ENCODE data around the gene CAMK1G.

Gene CAMK1G

DNA sequence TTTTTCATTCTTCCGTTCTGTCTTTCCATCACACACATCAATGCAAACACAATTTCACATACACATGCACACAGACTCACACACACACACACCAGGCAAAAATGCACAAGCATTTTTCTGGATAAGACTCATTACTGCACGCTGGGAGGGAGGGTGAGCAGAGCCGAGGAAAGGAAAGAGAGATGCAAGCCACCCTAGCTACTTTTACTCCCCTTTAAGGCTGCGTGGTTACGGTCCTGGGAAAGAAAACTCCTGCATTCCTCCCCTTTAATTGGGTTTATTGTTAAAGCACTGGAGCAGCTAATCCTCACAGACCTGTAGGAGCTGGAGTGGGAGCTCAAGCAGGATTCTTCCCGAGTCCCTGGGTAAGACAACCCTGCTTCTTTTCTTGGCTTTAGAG, at the start of gene CAMK1G:
Gene CAMK1G, plus strand, starts transcription at position 307 of the 400 bp plus-strand sequence. CDS start 11,270 bp downstream, outside the sequence.
- no peak for DNase-seq (ENCODE audit: low read depth in 2 of 3, low spot score in 1 of 3)

- no peak for DNase-seq (ENCODE audit: low read depth in 2 of 3, low spot score in 1 of 3)
These were observed 48.8 kb upstream of the CAMK1G start for GRCh38 chr1:209534496-209535250.

DNA sequence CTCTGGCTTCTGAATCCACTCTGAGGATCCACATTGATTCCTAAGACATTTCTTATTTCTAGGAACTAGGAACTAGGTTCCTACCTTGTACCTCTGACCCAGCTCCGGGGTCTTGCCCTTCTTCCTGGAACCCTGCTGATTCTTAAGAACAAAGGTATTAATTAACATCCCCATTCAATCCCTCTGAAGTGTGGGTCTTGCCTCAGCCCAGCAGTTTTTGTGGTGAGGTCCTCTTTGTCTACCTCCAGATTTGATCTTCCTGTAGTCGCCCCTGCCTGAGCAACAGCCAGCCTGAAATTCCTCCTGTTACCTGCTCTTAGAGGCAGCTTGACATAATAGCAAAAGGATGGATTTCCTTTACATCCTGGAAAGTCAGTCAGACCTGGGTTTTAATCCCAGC, 46.7 kb upstream of the CAMK1G start:
- no peak for DNase-seq (ENCODE audit: low read depth in 2 of 3, low spot score in 1 of 3)

DNA sequence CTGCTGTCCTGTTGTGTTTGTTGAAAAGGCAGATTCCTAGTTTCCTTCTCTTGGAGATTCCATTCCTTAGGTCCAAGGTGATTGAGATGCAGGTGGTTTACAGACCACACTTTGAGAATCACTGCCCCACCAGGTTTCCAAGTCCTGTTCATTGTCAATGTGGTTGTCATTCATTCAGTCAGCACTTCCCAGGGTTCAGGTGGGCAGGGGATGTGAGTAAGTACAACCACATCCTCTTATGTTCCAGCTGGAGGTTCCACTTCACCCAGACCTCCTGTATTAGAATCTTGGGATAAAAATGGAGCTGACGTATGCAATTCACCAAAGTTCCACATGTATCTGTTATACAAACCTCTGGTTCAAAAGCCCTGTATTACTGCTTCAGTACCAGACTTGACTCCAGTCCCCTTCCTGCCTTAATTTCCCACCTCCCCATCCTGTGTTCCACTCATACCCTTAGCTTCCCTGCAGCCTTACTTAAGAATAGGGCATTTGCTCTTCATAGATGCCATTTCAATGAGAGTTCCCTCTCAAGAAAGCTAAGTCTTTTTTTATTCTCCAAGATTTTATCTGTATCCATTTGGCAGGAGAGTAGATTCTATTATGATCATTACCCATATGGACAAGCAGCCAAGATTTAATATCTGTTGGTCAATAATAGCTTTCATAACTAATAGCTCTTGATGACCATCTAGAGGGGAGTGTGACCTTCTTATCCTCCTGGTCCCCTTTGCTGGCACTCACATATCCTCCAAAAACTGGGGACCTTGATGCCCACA, 46.0 kb upstream of the CAMK1G start:
- no peak for DNase-seq (ENCODE audit: low read depth in 2 of 3, low spot score in 1 of 3)

DNA sequence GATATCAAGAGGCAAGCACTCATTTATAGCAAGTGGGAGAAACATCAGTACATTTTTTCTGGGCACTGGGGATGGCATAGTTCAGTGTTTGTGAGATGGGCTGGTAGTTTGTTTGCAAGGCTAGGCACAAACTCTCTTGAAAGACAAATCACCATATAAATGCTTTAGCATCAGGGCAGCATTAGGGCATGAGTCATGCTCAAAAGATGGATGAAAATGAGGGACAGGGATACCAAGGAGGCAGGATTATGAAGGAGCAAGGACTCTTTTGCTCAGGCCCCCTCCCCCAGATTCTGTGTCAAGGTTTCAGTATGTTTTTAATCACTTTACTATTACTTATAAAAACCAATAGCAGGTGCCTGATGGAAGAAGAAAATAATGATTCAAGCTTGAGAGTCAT, 43.9 kb upstream of the CAMK1G start:
- DNase-seq (ENCODE audit: low read depth in 2 of 3, low spot score in 1 of 3): no peak

DNA sequence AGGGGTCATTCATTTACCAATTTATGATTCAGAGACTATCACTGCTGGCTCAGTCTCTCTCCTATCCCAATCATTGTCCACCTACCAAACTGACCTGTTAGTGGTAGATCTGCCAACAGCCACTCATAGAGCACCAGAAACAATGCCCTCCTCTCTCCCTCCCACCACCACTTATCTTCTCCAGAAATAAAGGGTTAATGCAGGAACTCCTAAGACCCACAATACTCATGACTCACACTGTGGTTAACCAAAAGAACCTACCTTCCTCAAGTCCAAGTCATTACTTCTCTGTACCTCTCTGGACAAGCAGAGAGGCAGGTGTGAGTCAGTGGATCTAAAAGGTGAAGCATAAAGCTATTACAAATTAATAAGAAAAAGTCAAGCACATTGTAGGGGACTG, 40.9 kb upstream of the CAMK1G start:
- no peak for DNase-seq (ENCODE audit: low read depth in 2 of 3, low spot score in 1 of 3)

DNA sequence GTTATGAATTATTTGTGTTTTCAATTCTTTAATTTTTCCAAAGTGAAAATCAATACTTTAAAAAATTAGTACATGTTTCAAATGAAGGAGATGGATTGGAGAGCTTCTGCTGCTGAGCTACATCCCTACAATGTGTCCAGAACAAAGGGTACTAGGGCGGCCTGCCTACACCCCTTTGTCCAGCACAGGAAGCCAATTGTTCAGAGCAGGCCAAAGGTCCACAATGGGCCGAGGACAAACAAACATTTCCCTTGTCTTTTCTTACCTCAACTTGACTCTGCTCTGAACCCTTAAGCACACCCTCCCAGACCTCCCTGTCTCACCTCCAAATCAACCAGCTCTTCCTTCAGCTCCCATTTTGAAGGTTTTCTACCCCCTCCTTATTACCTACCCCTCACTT, 39.4 kb upstream of the CAMK1G start:
- no peak for DNase-seq (ENCODE audit: low read depth in 2 of 3, low spot score in 1 of 3)

DNA sequence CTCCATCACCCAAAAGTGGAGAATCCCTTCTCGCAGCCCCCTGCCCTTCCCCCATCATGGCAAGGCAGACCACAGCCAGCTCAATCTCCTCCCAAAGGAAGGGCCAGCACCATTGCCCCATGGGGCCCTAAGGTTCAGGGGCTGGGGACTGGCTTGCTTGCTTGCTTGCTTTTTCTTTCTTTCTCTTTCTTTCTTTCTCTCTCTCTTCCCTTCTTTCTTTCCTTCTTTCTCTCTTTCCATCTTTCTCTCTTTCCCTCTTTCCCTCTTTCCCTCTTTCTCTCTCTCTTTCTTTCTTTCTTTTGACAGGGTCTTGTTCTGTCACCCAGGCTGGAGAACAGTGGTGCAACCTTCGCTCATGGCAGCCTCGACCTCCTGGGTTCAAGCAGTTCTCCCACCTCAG, 38.1 kb upstream of the CAMK1G start:
- no peak for DNase-seq (ENCODE audit: low read depth in 2 of 3, low spot score in 1 of 3)

DNA sequence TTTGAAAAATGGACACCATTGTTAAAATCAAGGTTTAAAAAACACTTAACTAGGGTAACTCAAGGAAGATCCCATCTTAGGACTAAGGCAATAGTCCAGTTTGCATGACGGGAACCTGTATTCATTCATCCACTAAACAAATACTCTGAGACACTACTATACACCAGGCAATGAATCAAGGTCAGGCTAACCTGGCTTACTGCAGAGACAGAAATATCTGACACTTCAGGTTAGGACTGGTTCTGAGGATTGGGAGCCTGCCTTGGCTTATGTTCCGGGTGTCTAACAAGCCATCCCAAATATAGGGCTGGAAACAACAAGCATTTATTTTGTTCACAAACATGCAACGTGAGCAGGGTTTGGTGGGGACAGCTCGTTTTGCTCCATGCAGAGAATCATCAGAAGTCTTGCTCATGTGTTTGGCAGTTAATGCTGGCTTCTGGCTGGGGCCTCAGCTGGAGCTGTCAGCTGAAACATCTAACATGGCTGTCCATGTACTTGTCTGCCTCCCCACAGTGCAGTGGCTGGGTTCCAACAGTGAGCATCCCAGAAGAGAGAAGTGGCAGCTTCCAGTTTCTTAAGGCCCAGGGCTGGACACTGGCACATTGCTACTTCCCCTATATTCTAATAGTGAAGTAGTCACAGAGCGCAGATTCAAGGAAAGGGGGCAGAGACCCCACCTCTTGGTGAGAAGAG, 37.0 kb upstream of the CAMK1G start:
- DNase-seq (ENCODE audit: low read depth in 2 of 3, low spot score in 1 of 3): no peak

- no peak for DNase-seq (ENCODE audit: low read depth in 2 of 3, low spot score in 1 of 3)
These were observed 35.9 kb upstream of the CAMK1G start for GRCh38 chr1:209547626-209548025.

DNA sequence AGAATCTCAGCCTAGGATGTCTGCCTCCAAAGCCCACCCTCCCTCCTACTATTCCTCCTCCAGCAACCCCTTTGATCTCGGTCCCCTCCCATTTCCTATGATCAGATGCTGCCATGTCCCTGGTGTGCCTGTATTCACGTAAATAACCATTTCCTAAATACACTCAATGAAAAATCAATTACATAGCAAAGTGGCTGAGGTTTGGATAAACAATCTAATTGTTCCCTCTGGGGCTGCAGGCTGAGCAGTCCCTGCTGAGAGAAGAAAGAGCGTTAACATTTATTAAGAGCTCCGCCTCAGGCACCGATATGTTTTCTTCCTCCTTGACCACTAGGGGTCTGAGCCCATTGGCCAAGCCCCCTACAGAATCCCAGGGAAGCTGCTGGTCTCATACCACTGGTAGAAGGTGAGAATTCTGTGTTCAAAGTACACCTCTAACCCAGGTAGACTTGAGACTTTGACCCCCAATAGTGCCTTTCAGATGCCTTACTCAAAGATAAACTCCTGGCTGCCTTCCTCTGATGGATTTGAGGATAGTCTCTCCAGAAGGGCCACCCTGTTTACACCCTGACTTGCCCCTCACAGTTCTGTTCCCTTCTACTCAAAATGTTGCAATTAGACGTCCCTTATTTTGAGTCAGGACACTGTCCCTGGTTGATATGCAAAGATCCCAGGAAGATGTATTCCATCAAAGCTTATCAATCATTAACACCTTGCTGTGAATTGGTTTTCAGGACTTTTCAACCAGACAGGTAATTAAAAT, 33.9 kb upstream of the CAMK1G start:
- no peak for DNase-seq (ENCODE audit: low read depth in 2 of 3, low spot score in 1 of 3)

- no peak for DNase-seq (ENCODE audit: low read depth in 2 of 3, low spot score in 1 of 3)
These were observed 33.0 kb upstream of the CAMK1G start for GRCh38 chr1:209550519-209550918.

DNA sequence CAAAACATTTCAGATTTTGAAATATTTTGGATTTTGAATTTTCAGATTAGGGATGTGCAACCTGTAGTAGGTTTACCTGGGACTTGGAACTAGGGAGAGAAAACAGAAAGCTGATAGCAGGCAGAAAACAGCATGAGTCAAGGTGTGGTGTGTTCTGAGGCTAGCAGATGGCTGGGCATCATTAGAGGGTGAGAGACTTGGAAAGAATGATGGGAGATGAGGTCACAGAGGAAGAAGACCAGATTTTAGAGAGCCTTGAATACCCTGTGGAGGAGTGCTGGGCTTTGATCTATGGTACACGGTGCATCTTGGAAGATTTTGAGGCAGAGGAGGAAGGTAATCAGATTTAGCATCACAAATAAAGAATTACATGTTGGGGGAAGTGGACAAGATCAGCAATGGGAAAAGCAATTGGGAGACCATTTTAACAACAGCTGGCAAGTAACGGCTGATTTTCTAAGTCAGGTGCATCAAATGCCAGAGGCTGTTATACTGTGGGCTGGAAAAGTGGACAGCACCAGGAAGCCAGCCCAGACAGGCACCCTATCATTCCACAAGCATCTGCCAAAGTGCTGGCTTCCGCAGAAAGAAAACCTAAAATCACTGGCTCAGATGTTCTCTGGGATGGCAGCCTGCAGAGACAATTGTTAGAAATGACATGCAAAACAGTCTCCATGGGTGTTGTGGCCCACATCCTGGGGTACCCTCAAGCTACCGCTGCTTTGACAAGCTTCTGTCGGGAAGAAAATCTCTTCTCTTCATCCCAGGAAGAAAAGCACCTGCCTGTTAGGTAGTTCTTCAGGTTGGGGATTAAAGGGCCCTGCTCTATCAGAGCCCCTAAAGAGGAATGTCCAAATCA, 30.9 kb upstream of the CAMK1G start:
- DNase-seq (ENCODE audit: low read depth in 2 of 3, low spot score in 1 of 3): no peak

DNA sequence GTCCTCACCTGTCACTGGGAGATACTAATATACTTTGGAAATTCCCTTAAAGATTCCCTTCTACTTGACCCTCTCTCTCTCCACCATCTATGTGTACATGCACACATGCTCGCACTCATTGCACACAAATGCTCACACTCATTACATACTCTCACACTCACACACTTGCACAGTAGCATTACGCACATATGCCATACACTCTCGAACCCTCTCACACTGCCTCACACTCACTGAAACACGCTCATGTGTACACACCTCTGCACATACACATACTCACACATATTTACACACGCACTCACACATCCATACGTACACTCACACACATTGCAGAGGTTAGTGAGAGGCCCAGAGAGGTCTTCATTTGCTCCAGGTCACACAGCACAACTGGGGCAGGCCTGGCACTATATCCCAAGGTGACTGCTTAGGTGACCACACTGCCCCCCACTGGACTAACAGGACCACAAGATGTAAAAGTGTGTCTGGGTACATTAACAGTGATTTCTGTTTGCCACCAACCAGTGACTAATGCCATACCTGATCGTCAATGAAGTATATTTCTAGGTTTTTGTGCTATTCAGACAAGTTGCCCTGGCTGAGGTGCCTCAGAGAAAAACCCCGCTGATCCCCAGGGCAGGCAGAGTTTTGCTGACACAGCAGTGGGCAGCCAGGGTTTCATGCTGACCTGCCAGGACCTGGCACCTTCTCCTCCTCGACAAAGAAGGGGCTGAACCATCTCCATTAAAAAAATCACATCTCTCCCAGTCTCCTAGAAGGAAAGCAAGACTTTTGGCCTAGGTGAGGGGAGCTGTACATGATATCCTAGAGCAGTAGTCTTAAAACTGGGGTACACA, 28.5 kb upstream of the CAMK1G start:
- DNase-seq (ENCODE audit: low read depth in 2 of 3, low spot score in 1 of 3): no peak

GRCh38 chr1:209556162-209556690, 27.3 kb upstream of the CAMK1G start:
- no peak for DNase-seq (ENCODE audit: low read depth in 2 of 3, low spot score in 1 of 3)

DNA sequence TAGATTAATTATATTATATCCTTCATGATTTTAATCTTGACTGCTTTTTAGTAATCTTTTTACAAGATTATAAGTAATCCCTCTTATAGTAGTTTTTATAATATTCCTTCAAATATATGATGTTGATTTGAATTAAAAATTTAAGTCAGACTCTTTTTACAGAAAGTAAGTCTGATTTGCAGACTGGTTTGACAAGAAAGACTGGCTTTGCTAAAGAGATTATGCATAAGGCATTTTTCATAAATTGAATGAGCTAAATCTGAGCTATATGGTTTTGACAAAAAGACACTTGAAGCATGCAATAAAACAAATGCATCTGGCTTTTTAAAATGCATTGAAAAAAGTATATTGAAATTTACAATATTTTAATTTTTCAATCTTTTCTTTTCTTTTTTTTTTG, 26.3 kb upstream of the CAMK1G start:
- no peak for DNase-seq (ENCODE audit: low read depth in 2 of 3, low spot score in 1 of 3)

- DNase-seq (ENCODE audit: low read depth in 2 of 3, low spot score in 1 of 3): no peak
These were observed 23.0 kb upstream of the CAMK1G start for GRCh38 chr1:209560529-209560928.

GRCh38 chr1:209560952-209561351, 22.6 kb upstream of the CAMK1G start:
- no peak for DNase-seq (ENCODE audit: low read depth in 2 of 3, low spot score in 1 of 3)

DNA sequence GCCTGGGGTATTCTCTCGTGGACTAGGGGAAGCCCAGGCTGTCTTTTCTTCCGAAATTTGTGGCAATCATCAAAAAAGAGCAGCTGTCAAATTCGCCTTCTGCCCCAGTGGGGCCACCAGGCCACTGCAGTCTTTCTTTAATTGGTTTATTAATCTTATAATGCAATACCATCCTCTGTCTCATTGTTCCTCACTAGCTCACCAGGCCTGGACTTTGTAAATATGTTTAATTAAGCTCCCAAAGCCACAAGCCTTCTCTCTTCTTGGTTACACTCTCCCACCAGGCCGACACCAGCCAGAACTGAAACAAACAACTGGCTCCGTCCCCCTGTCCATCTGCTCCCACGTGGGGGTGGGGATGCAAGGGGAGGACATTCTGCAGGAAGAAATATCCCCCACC, 22.0 kb upstream of the CAMK1G start:
- DNase-seq (ENCODE audit: low read depth in 2 of 3, low spot score in 1 of 3): no peak
